ACC112 (cell line): Measurements from ENCODE around the gene AGPAT1.

ENCODE experiments used
- H2AFZ ChIP-seq: fragments of 200-600 bp; sonication (generic); one replicate; pipeline ENCODE4 v1.6.0; 2017; ENCODE audit warnings: antibody characterized with exemption, low read length; ENCODE audit not compliant: unreplicated experiment
- H3K27ac ChIP-seq: fragments of 200-600 bp; sonication (generic); 2 replicates; pipeline ENCODE4 v1.5.1; 2014; ENCODE audit warnings: low read depth, mild to moderate bottlenecking, antibody characterized with exemption, low read length, moderate library complexity
- H3K27me3 ChIP-seq: fragments of 200-600 bp; sonication (generic); 2 replicates; pipeline ENCODE4 v1.6.1; 2014; ENCODE audit warnings: mild to moderate bottlenecking, antibody characterized with exemption, low read length, moderate library complexity, mixed read lengths; ENCODE audit not compliant: insufficient read depth
- H3K36me3 ChIP-seq: fragments of 200-600 bp; sonication (generic); 2 replicates; pipeline ENCODE4 v1.6.1; 2016; ENCODE audit warnings: mild to moderate bottlenecking, antibody characterized with exemption, low read length, moderate library complexity, mixed read lengths; ENCODE audit not compliant: insufficient read depth
- H3K4me1 ChIP-seq: fragments of 200-600 bp; sonication (generic); one replicate; pipeline ENCODE4 v1.6.1; 2016; ENCODE audit warnings: low read length, mixed read lengths; ENCODE audit not compliant: insufficient read depth, unreplicated experiment, control insufficient read depth
- H3K4me3 ChIP-seq: fragments of 200-600 bp; sonication (generic); 2 replicates; pipeline ENCODE4 v1.5.1; 2014; ENCODE audit warnings: mild to moderate bottlenecking, low read depth, low read length
- H3K79me2 ChIP-seq: fragments of 200-600 bp; sonication (generic); one replicate; pipeline ENCODE4 v1.6.0; 2016; ENCODE audit warnings: low read length; ENCODE audit not compliant: control insufficient read depth, unreplicated experiment, insufficient read depth

AGPAT1 gene

GRCh38 chr6:32177183-32177787 lies 1.4 kb upstream of the AGPAT1 start:
- peaks cover 47% of the 10 kb centered on the region for H3K79me2 ChIP-seq
- H3K27me3 ChIP-seq, result no peaks in the 10 kb centered on the region
- peak overlapping the region; percentile 96 for H3K4me3 ChIP-seq
- no peaks in the 10 kb centered on the region for H3K36me3 ChIP-seq
- peak overlapping the region; percentile 97 for H3K27ac ChIP-seq
- peak overlapping the region; percentile 86 for H2AFZ ChIP-seq
- peaks cover 19% of the 10 kb centered on the region for H3K4me1 ChIP-seq

GRCh38 chr6:32176476-32177182 lies 745 bp upstream of the AGPAT1 start:
- peak overlapping the region; percentile 86 for H2AFZ ChIP-seq

GRCh38 chr6:32175322-32175710 lies 568 bp downstream of the AGPAT1 start:
- H3K27ac ChIP-seq, result no peak overlapping the region
- peaks cover 20% of the 10 kb centered on the region for H3K4me1 ChIP-seq
- peak overlapping the region; percentile 96 for H3K4me3 ChIP-seq
- peaks cover 47% of the 10 kb centered on the region for H3K79me2 ChIP-seq
- no peaks in the 10 kb centered on the region for H3K27me3 ChIP-seq
- H3K36me3 ChIP-seq, result no peaks in the 10 kb centered on the region; the same call in 1 of the 2 replicates
- peak overlapping the region; percentile 59 for H2AFZ ChIP-seq

More at GRCh38 chr6:32176476-32177182, 745 bp upstream of the AGPAT1 start:
- Histone ChIP-seq H3K79me2 (peaks cover 47% of the 10 kb centered on the region), H3K4me1 (peaks cover 19% of the 10 kb centered on the region), H3K27me3 (no peaks in the 10 kb centered on the region), H3K27ac (peak overlapping the region; percentile 97), H3K36me3 (no peaks in the 10 kb centered on the region), H3K4me3 (peak overlapping the region; percentile 96)

GRCh38 chr6:32174416-32174815 lies 1.5 kb downstream of the AGPAT1 start:
- Histone ChIP-seq H3K4me3 (peak overlapping the region; percentile 96), H3K4me1 (peaks cover 24% of the 10 kb centered on the region), H2AFZ (no peak overlapping the region), H3K27me3 (no peaks in the 10 kb centered on the region), H3K36me3 (no peaks in the 10 kb centered on the region; the same call in 1 of the 2 replicates), H3K79me2 (peaks cover 44% of the 10 kb centered on the region), H3K27ac (no peak overlapping the region)

GRCh38 chr6:32173051-32173727 lies 2.7 kb downstream of the AGPAT1 start:
- H3K27ac ChIP-seq, result no peak overlapping the region
- no peaks in the 10 kb centered on the region for H3K27me3 ChIP-seq
- no peak overlapping the region for H2AFZ ChIP-seq
- peaks cover 35% of the 10 kb centered on the region for H3K4me1 ChIP-seq
- H3K36me3 ChIP-seq, result no peaks in the 10 kb centered on the region; the same call in 1 of the 2 replicates
- no peak overlapping the region for H3K4me3 ChIP-seq
- H3K79me2 ChIP-seq, result peaks cover 36% of the 10 kb centered on the region

- peaks cover 27% of the 10 kb centered on the region for H3K4me1 ChIP-seq
- no peak overlapping the region for H2AFZ ChIP-seq
- H3K27me3 ChIP-seq, result no peaks in the 10 kb centered on the region
- H3K27ac ChIP-seq, result no peak overlapping the region
- peaks cover 36% of the 10 kb centered on the region for H3K79me2 ChIP-seq
- no peak overlapping the region for H3K4me3 ChIP-seq
- peaks cover 4% of the 10 kb centered on the region; the same call in 1 of the 2 replicates for H3K36me3 ChIP-seq
Measured at GRCh38 chr6:32171234-32171633, 4.7 kb downstream of the AGPAT1 start.

GRCh38 chr6:32170294-32170693 lies 5.6 kb downstream of the AGPAT1 start:
- H3K4me1 ChIP-seq, result peaks cover 26% of the 10 kb centered on the region
- H3K4me3 ChIP-seq, result no peak overlapping the region
- H3K36me3 ChIP-seq, result peaks cover 4% of the 10 kb centered on the region; the same call in 1 of the 2 replicates
- H3K79me2 ChIP-seq, result peaks cover 30% of the 10 kb centered on the region
- H3K27ac ChIP-seq, result no peak overlapping the region
- H2AFZ ChIP-seq, result no peak overlapping the region
- H3K27me3 ChIP-seq, result no peaks in the 10 kb centered on the region

- Histone ChIP-seq H3K79me2 (peaks cover 17% of the 10 kb centered on the region), H3K36me3 (peaks cover 4% of the 10 kb centered on the region; the same call in 1 of the 2 replicates), H3K4me3 (no peak overlapping the region), H3K4me1 (peaks cover 16% of the 10 kb centered on the region), H3K27me3 (no peaks in the 10 kb centered on the region), H2AFZ (no peak overlapping the region), H3K27ac (no peak overlapping the region)
Measured at GRCh38 chr6:32168807-32169591, 6.9 kb downstream of the AGPAT1 start.

- Histone ChIP-seq H3K27me3 (no peaks in the 10 kb centered on the region), H3K79me2 (peaks cover 10% of the 10 kb centered on the region), H3K4me3 (no peak overlapping the region), H3K27ac (no peak overlapping the region), H2AFZ (no peak overlapping the region), H3K36me3 (peaks cover 4% of the 10 kb centered on the region; the same call in 1 of the 2 replicates), H3K4me1 (peaks cover 16% of the 10 kb centered on the region)
Measured at GRCh38 chr6:32168350-32168749, 7.5 kb downstream of the AGPAT1 start.

GRCh38 chr6:32167761-32168262 lies 8.1 kb downstream of the AGPAT1 start:
- H3K79me2 ChIP-seq, result peaks cover 5% of the 10 kb centered on the region
- H3K4me1 ChIP-seq, result peaks cover 16% of the 10 kb centered on the region
- H3K27me3 ChIP-seq, result no peaks in the 10 kb centered on the region
- H2AFZ ChIP-seq, result no peak overlapping the region
- peaks cover 4% of the 10 kb centered on the region; the same call in 1 of the 2 replicates for H3K36me3 ChIP-seq
- no peak overlapping the region for H3K27ac ChIP-seq
- H3K4me3 ChIP-seq, result no peak overlapping the region
